Measurements from ENCODE around the gene RNU6-9. TPM values are rescaled to one million over a fixed set of nuclear protein-coding genes. Genes with fewer than 3 reads are reported as not detected.
"Not testable (repeated sequence)": the region's sequence is repeated elsewhere in the genome, so short reads cannot be mapped to it uniquely, and the experiment has no call there.

The RNU6-9 gene
- total RNA-seq, 1 donor from 2014 or later = not detected

GRCh38 chr19:873084-873483 is 20.2 kb upstream of the RNU6-9 start:
- no peak for ATAC-seq
- DNase-seq (ENCODE audit: missing footprints) = no peak
- intact Hi-C loops (cut with DNase I) = loop anchor here (5.0 kb wide), 1 partner anchor 39 kb away; the partner anchor contains the start of gene R3HDM4

- no peak for DNase-seq (ENCODE audit: missing footprints)
- intact Hi-C loops (cut with DNase I) = loop anchor here (5.0 kb wide), 1 partner anchor 39 kb away; the partner anchor contains the start of gene R3HDM4
- no peak for ATAC-seq
Measured at GRCh38 chr19:873561-874041, 19.7 kb upstream of the RNU6-9 start.

- DNase-seq (ENCODE audit: missing footprints) (no peak), ATAC-seq (no peak)
- intact Hi-C loops (cut with DNase I) = no loop called here
Measured at GRCh38 chr19:875265-875879, 17.9 kb upstream of the RNU6-9 start.

GRCh38 chr19:876089-876488 is 17.2 kb upstream of the RNU6-9 start:
- ATAC-seq = no peak
- DNase-seq (ENCODE audit: missing footprints) = no peak
- intact Hi-C loops (cut with DNase I) = no loop called here

GRCh38 chr19:876780-877314 is 16.4 kb upstream of the RNU6-9 start:
- ATAC-seq (no peak), DNase-seq (ENCODE audit: missing footprints) (no peak)
- intact Hi-C loops (cut with DNase I) = no loop called here

GRCh38 chr19:877992-878660 is 15.2 kb upstream of the RNU6-9 start:
- DNase-seq (ENCODE audit: missing footprints); ATAC-seq; intact Hi-C loops (cut with DNase I): not testable (repeated sequence)

GRCh38 chr19:878751-879561 is 14.3 kb upstream of the RNU6-9 start:
- ATAC-seq; DNase-seq (ENCODE audit: missing footprints); intact Hi-C loops (cut with DNase I): not testable (repeated sequence)

GRCh38 chr19:879711-880438 is 13.4 kb upstream of the RNU6-9 start:
- no peak for ATAC-seq
- no peak for DNase-seq (ENCODE audit: missing footprints)
- intact Hi-C loops (cut with DNase I) = no loop called here

- DNase-seq (ENCODE audit: missing footprints) (no peak), ATAC-seq (no peak)
- intact Hi-C loops (cut with DNase I) = no loop called here
Measured at GRCh38 chr19:881385-882071, 11.8 kb upstream of the RNU6-9 start.

- ATAC-seq (no peak), DNase-seq (ENCODE audit: missing footprints) (no peak)
- intact Hi-C loops (cut with DNase I) = no loop called here
Measured at GRCh38 chr19:882871-883497, 10.3 kb upstream of the RNU6-9 start.

DNA sequence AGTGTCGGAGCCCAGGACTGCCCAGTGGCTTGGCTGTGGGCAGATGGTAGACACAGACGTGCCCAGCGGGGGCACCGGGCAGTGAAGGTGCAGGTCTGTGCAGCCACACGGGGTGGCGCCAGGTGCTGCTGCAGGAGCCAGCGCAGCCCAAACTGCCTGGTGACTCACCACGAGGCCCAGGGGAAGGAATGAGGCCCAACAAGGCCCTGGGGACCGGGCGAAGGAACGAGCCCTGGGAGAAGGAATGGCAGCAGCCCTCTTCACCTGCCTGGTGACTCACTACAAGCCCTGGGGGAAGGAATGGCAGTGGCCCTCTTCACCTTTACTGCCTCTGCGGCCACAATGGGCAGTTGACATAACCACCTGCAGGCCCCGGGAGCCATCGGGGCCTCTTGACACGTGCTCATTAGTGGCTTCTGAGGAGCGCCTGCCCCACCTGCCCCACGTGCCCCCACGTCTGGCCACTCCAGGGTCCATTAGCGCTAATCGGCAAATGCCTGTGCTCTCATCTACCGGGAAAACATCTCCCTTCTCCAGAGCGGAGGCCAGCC is 9.5 kb upstream of the RNU6-9 start:
- no peak for ATAC-seq

GRCh38 chr19:884420-885211 is 8.7 kb upstream of the RNU6-9 start:
- intact Hi-C loops (cut with DNase I) = no loop called here
- DNase-seq (ENCODE audit: missing footprints) (no peak), ATAC-seq (no peak)

More for the DNA sequence above, 9.5 kb upstream of the RNU6-9 start:
- no peak for DNase-seq (ENCODE audit: missing footprints)
- intact Hi-C loops (cut with DNase I) = no loop called here

- intact Hi-C loops (cut with DNase I) = no loop called here
- no peak for ATAC-seq
- DNase-seq (ENCODE audit: missing footprints) = no peak
Measured at GRCh38 chr19:885536-886224, 7.6 kb upstream of the RNU6-9 start.

GRCh38 chr19:887072-887471 is 6.2 kb upstream of the RNU6-9 start:
- intact Hi-C loops (cut with DNase I) = no loop called here
- DNase-seq (ENCODE audit: missing footprints) = no peak
- no peak for ATAC-seq

DNA sequence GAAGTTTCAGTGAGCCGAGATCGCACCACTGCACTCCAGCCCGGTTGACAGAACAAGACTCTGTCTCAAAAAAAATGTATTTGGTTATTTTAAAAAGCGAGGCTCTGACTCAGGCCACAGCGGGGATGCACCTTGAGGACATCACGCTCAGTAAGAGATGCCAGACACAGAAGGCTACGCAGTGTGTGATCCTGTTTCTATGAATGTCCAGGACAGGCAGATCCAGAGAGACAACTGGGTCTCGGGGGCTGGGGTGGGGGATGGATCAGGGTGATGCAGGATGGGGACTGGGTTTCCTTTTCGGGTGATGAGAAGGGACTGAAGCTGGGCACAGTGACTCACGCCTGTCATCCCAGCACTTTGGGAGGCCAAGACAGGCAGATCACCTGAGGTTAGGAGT is 5.7 kb upstream of the RNU6-9 start:
- intact Hi-C loops (cut with DNase I) = no loop called here
- ATAC-seq (no peak), DNase-seq (ENCODE audit: missing footprints) (no peak)
